Activated naive CD8-positive, alpha-beta T cell treated with anti-CD3 and anti-CD28 coated beads, Interleukin-2, amount 50 U/mL, for 24 hours (primary cell): ENCODE measurements around the gene AGL.
"Not testable (repeated sequence)": the region's sequence is repeated elsewhere in the genome, so short reads cannot be mapped to it uniquely, and the experiment has no call there.

Source experiments
- ATAC-seq: fragments of 150-1000 bp; cut with Tn5 transposase; one replicate; pipeline ENCODE4 v1.10.0; 2021
- DNase-seq: peaks from one replicate; pipeline ENCODE4 v3.0.0; 2021
- H3K27ac Mint-ChIP-seq: one replicate; pipeline ENCODE4 v1.8.0; 2021; ENCODE audit warnings: mild to moderate bottlenecking, mixed read lengths
- H3K27me3 Mint-ChIP-seq: one replicate; pipeline ENCODE4 v1.8.0; 2021; ENCODE audit warnings: mixed read lengths
- H3K36me3 Mint-ChIP-seq: one replicate; pipeline ENCODE4 v1.8.0; 2021; ENCODE audit warnings: low read depth, mixed read lengths
- H3K4me1 Mint-ChIP-seq: one replicate; pipeline ENCODE4 v1.8.0; 2021; ENCODE audit warnings: mixed read lengths
- H3K4me3 Mint-ChIP-seq: one replicate; pipeline ENCODE4 v1.8.0; 2021; ENCODE audit warnings: mild to moderate bottlenecking, moderate library complexity, mixed read lengths
- H3K9me3 Mint-ChIP-seq: one replicate; pipeline ENCODE4 v1.8.0; 2021; ENCODE audit warnings: mixed read lengths

Gene AGL

DNA sequence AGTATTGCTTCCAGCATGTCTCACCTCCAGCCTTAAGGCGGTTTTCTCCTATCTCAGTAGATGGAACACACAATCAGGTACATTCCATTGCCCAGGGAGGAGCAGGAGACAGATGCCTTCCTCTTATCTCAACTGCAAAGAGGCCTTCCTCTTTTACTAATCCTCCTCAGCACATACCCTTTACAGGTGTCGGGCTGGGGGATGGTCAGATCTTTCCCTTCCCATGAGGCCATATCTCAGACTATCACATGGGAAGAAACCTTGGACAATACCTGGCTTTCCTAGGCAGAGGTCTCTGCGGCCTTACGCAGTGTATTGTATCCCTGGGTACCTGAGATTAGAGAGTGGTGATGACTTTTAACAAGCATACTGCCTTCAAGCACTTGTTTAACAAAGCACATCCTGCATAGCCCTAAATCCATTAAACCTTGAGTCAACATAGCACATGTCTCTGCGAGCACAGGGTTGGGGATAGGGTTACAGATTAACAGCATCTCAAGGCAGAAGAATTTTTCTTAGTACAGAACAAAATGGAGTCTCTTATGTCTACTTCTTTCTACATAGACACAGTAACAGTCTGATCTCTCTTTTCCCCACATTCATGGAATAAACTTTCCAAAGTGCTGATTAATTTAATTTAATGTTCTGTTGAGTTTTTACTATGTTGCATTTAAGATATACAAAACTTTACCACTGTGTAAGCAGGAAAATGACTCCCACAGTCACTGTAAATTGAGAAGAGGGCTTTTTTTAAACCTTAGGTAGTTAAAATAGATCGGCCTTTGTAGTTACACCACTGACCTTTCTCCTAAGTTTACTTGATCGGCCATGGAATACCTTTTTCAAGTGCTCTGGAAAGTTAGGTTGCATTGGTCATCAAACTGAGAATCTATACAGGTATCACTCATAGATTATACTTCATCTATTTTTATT, 13.7 kb upstream of the AGL start:
- H3K27me3 Mint-ChIP-seq, DNase-seq, H3K4me1 Mint-ChIP-seq, H3K27ac Mint-ChIP-seq, ATAC-seq, H3K36me3 Mint-ChIP-seq, H3K4me3 Mint-ChIP-seq: not testable (repeated sequence)
- H3K9me3 Mint-ChIP-seq = peaks cover 11% of the 10 kb centered on the region

GRCh38 chr1:99840353-99840752, 9.8 kb upstream of the AGL start:
- not testable (repeated sequence) for H3K27ac Mint-ChIP-seq, H3K4me3 Mint-ChIP-seq

GRCh38 chr1:99843760-99844159, 6.4 kb upstream of the AGL start:
- Mint-ChIP-seq H3K4me3 (no peak overlapping the region), H3K4me1 (peaks cover 2% of the 10 kb centered on the region)
- ATAC-seq = no peak

More at GRCh38 chr1:99840353-99840752, 9.8 kb upstream of the AGL start:
- H3K36me3 Mint-ChIP-seq, H3K27me3 Mint-ChIP-seq, H3K4me1 Mint-ChIP-seq, ATAC-seq, DNase-seq: not testable (repeated sequence)
- peaks cover 11% of the 10 kb centered on the region for H3K9me3 Mint-ChIP-seq

DNA sequence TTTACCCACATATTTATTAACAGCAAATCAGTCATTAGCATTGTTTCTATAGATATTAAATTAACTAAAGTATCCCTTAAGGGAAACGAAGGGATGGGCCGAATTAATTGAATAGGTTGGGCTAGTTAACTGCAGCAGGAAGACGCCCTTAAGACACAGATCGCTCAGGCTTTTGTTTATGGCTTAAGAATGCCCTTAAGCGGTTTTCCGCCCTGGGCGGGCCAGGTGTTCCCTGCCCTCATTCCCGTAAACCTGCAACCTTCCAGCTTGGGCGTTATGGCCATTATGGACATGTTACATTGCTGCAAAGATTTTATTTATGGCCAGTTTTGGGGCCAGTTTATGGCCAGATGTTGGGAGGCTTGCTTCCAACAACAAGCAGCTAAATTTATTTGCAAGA, 5.0 kb upstream of the AGL start:
- H3K27me3 Mint-ChIP-seq, ATAC-seq, H3K27ac Mint-ChIP-seq, H3K4me1 Mint-ChIP-seq, H3K4me3 Mint-ChIP-seq, H3K9me3 Mint-ChIP-seq, DNase-seq, H3K36me3 Mint-ChIP-seq: not testable (repeated sequence)

More at GRCh38 chr1:99843760-99844159, 6.4 kb upstream of the AGL start:
- DNase-seq = no peak
- no peak overlapping the region for H3K27ac Mint-ChIP-seq
- peaks cover 11% of the 10 kb centered on the region for H3K9me3 Mint-ChIP-seq
- no peaks in the 10 kb centered on the region for H3K27me3 Mint-ChIP-seq
- peaks cover 2% of the 10 kb centered on the region for H3K36me3 Mint-ChIP-seq

DNA sequence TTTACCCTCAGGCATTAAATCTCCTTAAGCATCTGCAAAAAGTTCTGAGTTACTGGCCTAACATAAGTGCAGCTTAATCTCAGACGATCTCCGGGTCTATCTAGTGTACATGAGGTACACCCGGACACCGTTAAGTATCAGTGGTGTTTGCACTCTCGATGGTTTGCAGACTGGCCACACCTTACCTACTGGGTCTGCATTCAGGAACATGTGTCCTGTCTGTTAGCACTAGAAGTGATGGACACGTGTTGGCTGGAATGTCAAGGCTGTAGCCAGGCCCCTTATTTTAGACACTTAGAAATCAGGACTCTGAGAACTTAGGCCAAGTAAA, 783 bp upstream of the AGL start:
- peak overlapping the region; percentile 97 for H3K27ac Mint-ChIP-seq
- peaks cover 9% of the 10 kb centered on the region for H3K36me3 Mint-ChIP-seq
- peaks cover 26% of the 10 kb centered on the region for H3K4me1 Mint-ChIP-seq
- no peaks in the 10 kb centered on the region for H3K9me3 Mint-ChIP-seq
- peak overlapping the region; percentile 98 for H3K4me3 Mint-ChIP-seq
- no peak for DNase-seq
- no peak for ATAC-seq
- no peaks in the 10 kb centered on the region for H3K27me3 Mint-ChIP-seq

GRCh38 chr1:99850459-99851291, 514 bp downstream of the AGL start:
- peak overlapping the region; percentile 98 for H3K4me3 Mint-ChIP-seq
- DNase-seq (no peak), ATAC-seq (no peak)
- H3K36me3 Mint-ChIP-seq = peaks cover 13% of the 10 kb centered on the region
- H3K9me3 Mint-ChIP-seq = no peaks in the 10 kb centered on the region
- peak overlapping the region; percentile 90 for H3K27ac Mint-ChIP-seq
- no peaks in the 10 kb centered on the region for H3K27me3 Mint-ChIP-seq
- H3K4me1 Mint-ChIP-seq = peaks cover 26% of the 10 kb centered on the region

- no peak for DNase-seq
- ATAC-seq = no peak
- Mint-ChIP-seq H3K4me3 (peak overlapping the region; percentile 1), H3K27me3 (no peaks in the 10 kb centered on the region), H3K27ac (no peak overlapping the region), H3K9me3 (no peaks in the 10 kb centered on the region), H3K4me1 (peaks cover 26% of the 10 kb centered on the region), H3K36me3 (peaks cover 18% of the 10 kb centered on the region)
These were observed 1.8 kb downstream of the AGL start for GRCh38 chr1:99851850-99852454.

- Mint-ChIP-seq H3K36me3 (peaks cover 18% of the 10 kb centered on the region), H3K9me3 (no peaks in the 10 kb centered on the region), H3K27ac (no peak overlapping the region), H3K4me1 (peaks cover 26% of the 10 kb centered on the region), H3K4me3 (no peak overlapping the region), H3K27me3 (no peaks in the 10 kb centered on the region)
- ATAC-seq (no peak), DNase-seq (no peak)
These were observed 2.5 kb downstream of the AGL start for GRCh38 chr1:99852648-99853047.

DNA sequence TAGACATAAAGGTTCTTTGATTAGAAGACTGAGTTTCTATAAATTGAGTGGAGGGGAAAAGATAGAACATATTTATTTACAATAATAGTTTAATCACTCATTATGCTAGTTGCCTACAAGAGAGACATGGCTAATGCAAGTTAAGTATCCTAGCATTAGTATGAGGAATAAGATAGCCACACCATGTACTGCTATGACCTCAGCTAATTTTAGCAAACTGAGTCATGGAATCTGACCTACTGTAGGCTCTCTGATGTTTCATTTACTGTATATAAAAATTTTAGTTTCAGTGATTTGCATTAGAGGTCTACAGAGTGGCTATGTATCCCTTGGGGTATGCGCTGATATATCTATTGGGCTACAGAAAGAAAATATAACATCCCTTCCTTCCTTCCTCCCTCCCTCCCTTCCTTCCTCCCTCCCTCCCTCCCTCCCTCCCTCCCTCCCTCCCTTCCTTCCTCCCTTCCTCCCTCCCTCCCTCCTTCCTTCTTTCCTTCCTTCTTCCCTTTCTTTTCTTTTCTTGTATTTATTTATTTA, 5.8 kb downstream of the AGL start:
- Mint-ChIP-seq H3K9me3 (no peaks in the 10 kb centered on the region), H3K4me3 (no peak overlapping the region), H3K4me1 (peaks cover 11% of the 10 kb centered on the region), H3K36me3 (peaks cover 22% of the 10 kb centered on the region), H3K27ac (no peak overlapping the region), H3K27me3 (no peaks in the 10 kb centered on the region)
- no peak for DNase-seq
- peak; percentile 59 for ATAC-seq

DNA sequence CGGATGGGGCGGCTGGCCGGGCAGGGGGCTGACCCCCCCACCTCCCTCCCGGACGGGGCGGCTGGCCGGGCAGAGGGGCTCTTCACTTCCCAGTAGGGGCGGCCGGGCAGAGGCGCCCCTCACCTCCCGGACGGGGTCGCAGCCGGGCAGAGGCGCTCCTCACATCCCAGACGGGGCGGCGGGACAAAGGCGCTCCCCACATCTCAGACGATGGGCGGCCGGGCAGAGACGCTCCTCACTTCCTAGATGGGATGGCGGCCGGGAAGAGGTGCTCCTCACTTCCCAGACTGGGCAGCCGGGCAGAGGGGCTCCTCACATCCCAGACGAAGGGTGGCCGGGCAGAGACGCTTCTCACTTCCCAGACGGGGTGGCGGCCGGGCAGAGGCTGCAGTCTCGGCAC, 6.9 kb downstream of the AGL start:
- H3K27ac Mint-ChIP-seq, ATAC-seq, H3K4me1 Mint-ChIP-seq, H3K9me3 Mint-ChIP-seq, H3K4me3 Mint-ChIP-seq, H3K27me3 Mint-ChIP-seq, DNase-seq: not testable (repeated sequence)
- H3K36me3 Mint-ChIP-seq = peaks cover 27% of the 10 kb centered on the region

- H3K9me3 Mint-ChIP-seq = no peaks in the 10 kb centered on the region
- no peak overlapping the region for H3K27ac Mint-ChIP-seq
- H3K36me3 Mint-ChIP-seq = peaks cover 26% of the 10 kb centered on the region
- H3K27me3 Mint-ChIP-seq = no peaks in the 10 kb centered on the region
- no peak for DNase-seq
- H3K4me1 Mint-ChIP-seq = no peaks in the 10 kb centered on the region
- H3K4me3 Mint-ChIP-seq = no peak overlapping the region
- ATAC-seq = no peak
These were observed 8.1 kb downstream of the AGL start for GRCh38 chr1:99858286-99858685.

DNA sequence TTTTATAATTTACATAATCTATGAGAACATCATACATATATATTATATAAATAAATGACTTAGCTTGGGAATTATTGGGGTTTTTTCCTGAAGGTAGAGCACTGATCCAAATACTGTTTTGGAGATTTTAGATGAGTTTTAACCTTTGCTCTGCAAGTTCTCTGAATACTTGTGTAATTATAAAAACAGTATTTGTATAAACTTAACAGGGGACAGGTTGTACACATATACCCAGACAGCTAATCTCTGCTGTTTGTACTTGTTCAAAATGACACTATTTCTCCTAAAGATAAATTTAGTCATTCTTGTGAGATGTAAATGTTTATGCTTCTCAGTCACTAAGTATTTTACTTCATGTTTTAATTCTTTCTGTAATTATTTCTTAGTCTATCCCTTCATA, 8.7 kb downstream of the AGL start:
- no peaks in the 10 kb centered on the region for H3K27me3 Mint-ChIP-seq
- H3K9me3 Mint-ChIP-seq = no peaks in the 10 kb centered on the region
- ATAC-seq = no peak
- DNase-seq = no peak
- H3K4me3 Mint-ChIP-seq = no peak overlapping the region
- no peaks in the 10 kb centered on the region for H3K4me1 Mint-ChIP-seq
- H3K36me3 Mint-ChIP-seq = peaks cover 26% of the 10 kb centered on the region
- no peak overlapping the region for H3K27ac Mint-ChIP-seq

DNA sequence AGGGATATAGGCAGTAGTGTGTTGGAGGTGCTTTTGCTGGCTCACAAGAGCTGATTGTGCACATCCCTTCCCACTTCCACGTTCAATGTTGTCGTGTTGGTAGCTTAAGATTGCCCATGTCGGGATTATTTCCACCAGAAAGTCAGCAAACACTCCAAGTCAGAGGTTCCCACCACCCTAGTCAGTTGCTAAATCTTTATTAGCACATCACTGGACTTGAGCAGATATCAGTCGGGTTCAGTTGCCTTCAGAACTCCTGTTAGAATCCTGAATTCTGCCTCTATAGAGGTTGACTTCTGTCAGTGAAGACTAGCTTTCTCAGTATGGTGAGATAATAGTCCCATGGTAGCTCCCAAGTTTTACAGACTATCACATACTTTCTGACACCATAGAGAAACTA, 10.5 kb downstream of the AGL start:
- Mint-ChIP-seq H3K4me3 (no peak overlapping the region), H3K36me3 (peaks cover 26% of the 10 kb centered on the region), H3K9me3 (no peaks in the 10 kb centered on the region), H3K4me1 (no peaks in the 10 kb centered on the region), H3K27me3 (no peaks in the 10 kb centered on the region), H3K27ac (no peak overlapping the region)
- DNase-seq (no peak), ATAC-seq (no peak)

DNA sequence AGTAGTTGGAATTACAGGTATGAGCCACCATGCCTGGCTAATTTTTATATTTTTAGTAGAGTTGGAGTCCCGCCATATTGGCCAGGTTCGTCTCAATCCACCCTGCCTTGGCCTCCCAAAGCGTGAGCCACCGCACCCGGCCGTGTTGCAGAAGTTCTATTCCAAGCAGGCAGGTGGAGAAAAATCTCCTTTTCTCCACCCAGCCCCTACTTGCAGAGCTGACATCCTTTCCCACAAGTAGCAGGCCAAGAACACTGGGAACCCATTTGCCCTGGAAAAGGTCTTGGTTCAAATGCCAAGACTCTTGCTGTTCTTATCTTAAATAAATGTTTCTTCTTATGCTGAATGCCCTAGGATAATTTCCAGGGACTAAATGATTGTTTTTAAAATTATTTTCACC, 17.5 kb downstream of the AGL start:
- ATAC-seq = no peak
- Mint-ChIP-seq H3K4me1 (no peaks in the 10 kb centered on the region), H3K4me3 (no peak overlapping the region), H3K9me3 (no peaks in the 10 kb centered on the region), H3K27me3 (no peaks in the 10 kb centered on the region), H3K36me3 (peaks cover 9% of the 10 kb centered on the region), H3K27ac (no peak overlapping the region)
- no peak for DNase-seq
